ENCODE results near the gene RRAGB. TPM values are rescaled to one million over a fixed set of nuclear protein-coding genes. Genes with fewer than 3 reads are reported as not detected.

Gene RRAGB
- total RNA-seq, 1 experiment from 2014 or later, result 19.6 TPM

GRCh38 chrX:55787063-55787462, 69.5 kb downstream of the RRAGB start:
- H3K9me3 ChIP-seq (ENCODE audit: control insufficient read depth, insufficient read depth, low read depth, low read length), result no peaks in the 10 kb centered on the region
- H3K36me3 ChIP-seq (ENCODE audit: control insufficient read depth, insufficient read depth, low read length), result no peaks in the 10 kb centered on the region
- ChIA-PET CTCF (no interaction called here), POLR2A (no interaction called here)
- TF ChIP-seq TCF7L2 (IDR thresholded peaks at IDR 0.05; ENCODE audit: low read depth, low read length), result no peak
- TF ChIP-seq CTCF (IDR thresholded peaks at IDR 0.05), result no peak
- TF ChIP-seq POLR2AphosphoS5 (IDR thresholded peaks at IDR 0.05; ENCODE audit: low read depth, low read length), result no peak
- no peak for TF ChIP-seq REST (IDR thresholded peaks at IDR 0.05; ENCODE audit: insufficient read depth in 1 of 2, low read depth in 2 of 2, low read length in 1 of 2)
- no peak for TF ChIP-seq SIN3A (IDR thresholded peaks at IDR 0.05; ENCODE audit: borderline replicate concordance, insufficient read depth, low read depth, low read length)
- no peaks in the 10 kb centered on the region for H3K27me3 ChIP-seq (ENCODE audit: control insufficient read depth, insufficient read depth, low read length)
- H3K4me3 ChIP-seq (ENCODE audit: low read depth in 2 of 2, low read length in 2 of 2), result no peak overlapping the region
- H3K27ac ChIP-seq (ENCODE audit: low read length), result no peak overlapping the region
- H3K4me1 ChIP-seq (ENCODE audit: control insufficient read depth, insufficient read depth, low read length), result no peaks in the 10 kb centered on the region
- in situ Hi-C loops (cut with HindIII; ENCODE audit: low pct_unique_long_range_greater_than_20kb, low sequenced_read_pairs) (no loop called here), intact Hi-C loops (cut with micrococcal nuclease; ENCODE audit: unreplicated experiment) (no loop called here)
- BruUV-seq (replicated peaks), result no TSS peak
- DNase-seq (ENCODE audit: low read depth, low spot score) (no peak), ATAC-seq (no peak)

GRCh38 chrX:55787727-55788126, 70.2 kb downstream of the RRAGB start:
- ChIA-PET CTCF (no interaction called here), POLR2A (no interaction called here)
- intact Hi-C loops (cut with micrococcal nuclease; ENCODE audit: unreplicated experiment) (no loop called here), in situ Hi-C loops (cut with HindIII; ENCODE audit: low pct_unique_long_range_greater_than_20kb, low sequenced_read_pairs) (no loop called here)
- DNase-seq (ENCODE audit: low read depth, low spot score) (no peak), ATAC-seq (no peak)
- BruUV-seq (replicated peaks), result no TSS peak
- Histone ChIP-seq H3K4me1 (ENCODE audit: control insufficient read depth, insufficient read depth, low read length) (no peaks in the 10 kb centered on the region), H3K9me3 (ENCODE audit: control insufficient read depth, insufficient read depth, low read depth, low read length) (no peaks in the 10 kb centered on the region), H3K4me3 (ENCODE audit: low read depth in 2 of 2, low read length in 2 of 2) (no peak overlapping the region), H3K27me3 (ENCODE audit: control insufficient read depth, insufficient read depth, low read length) (no peaks in the 10 kb centered on the region), H3K36me3 (ENCODE audit: control insufficient read depth, insufficient read depth, low read length) (no peaks in the 10 kb centered on the region), H3K27ac (ENCODE audit: low read length) (no peak overlapping the region)
- no peak for TF ChIP-seq CTCF (IDR thresholded peaks at IDR 0.05)
- no peak for TF ChIP-seq POLR2AphosphoS5 (IDR thresholded peaks at IDR 0.05; ENCODE audit: low read depth, low read length)

- H3K4me1 ChIP-seq (ENCODE audit: control insufficient read depth, insufficient read depth, low read length), result no peaks in the 10 kb centered on the region
- no TSS peak for BruUV-seq (replicated peaks)
- H3K9me3 ChIP-seq (ENCODE audit: control insufficient read depth, insufficient read depth, low read depth, low read length), result no peaks in the 10 kb centered on the region
- no peaks in the 10 kb centered on the region for H3K36me3 ChIP-seq (ENCODE audit: control insufficient read depth, insufficient read depth, low read length)
- intact Hi-C loops (cut with micrococcal nuclease; ENCODE audit: unreplicated experiment) (no loop called here), in situ Hi-C loops (cut with HindIII; ENCODE audit: low pct_unique_long_range_greater_than_20kb, low sequenced_read_pairs) (no loop called here)
- ChIA-PET POLR2A (no interaction called here), CTCF (no interaction called here)
- H3K27me3 ChIP-seq (ENCODE audit: control insufficient read depth, insufficient read depth, low read length), result no peaks in the 10 kb centered on the region
- no peak for TF ChIP-seq POLR2AphosphoS5 (IDR thresholded peaks at IDR 0.05; ENCODE audit: low read depth, low read length)
- no peak for TF ChIP-seq TCF7L2 (IDR thresholded peaks at IDR 0.05; ENCODE audit: low read depth, low read length)
- no peak for TF ChIP-seq REST (IDR thresholded peaks at IDR 0.05; ENCODE audit: insufficient read depth in 1 of 2, low read depth in 2 of 2, low read length in 1 of 2)
- TF ChIP-seq SIN3A (IDR thresholded peaks at IDR 0.05; ENCODE audit: borderline replicate concordance, insufficient read depth, low read depth, low read length), result no peak
- no peak for TF ChIP-seq CTCF (IDR thresholded peaks at IDR 0.05)
- no peak overlapping the region for H3K27ac ChIP-seq (ENCODE audit: low read length)
- no peak overlapping the region for H3K4me3 ChIP-seq (ENCODE audit: low read depth in 2 of 2, low read length in 2 of 2)
- ATAC-seq (no peak), DNase-seq (ENCODE audit: low read depth, low spot score) (no peak)
Measured at GRCh38 chrX:55794405-55794804, 76.9 kb downstream of the RRAGB start.
